Gastrocnemius medialis (tissue), 4 donors: ENCODE data around the gene RTN3.

Experiments
- CTCF ChIP-seq, 5 experiments: fragments of 450-650 bp in 3 of 5; fragments of 200-600 bp in 2 of 5; sonication (generic) in 2 of 5; IDR thresholded peaks in 4 of 5; conservative IDR thresholded peaks in 1 of 5; 1 replicate in 4 of 5; 2 replicates in 1 of 5; pipeline ENCODE4 v1.5.1; 2016 to 2019; ENCODE audit warnings: antibody characterized with exemption in 5 of 5, mild to moderate bottlenecking in 3 of 5, moderate library complexity in 3 of 5
- POLR2A ChIP-seq, 2 donors: fragments of 450-650 bp; IDR thresholded peaks; one replicate each; pipeline ENCODE4 v1.6.1; 2017; ENCODE audit warnings: antibody characterized with exemption in 2 of 2, mild to moderate bottlenecking in 2 of 2, moderate library complexity in 2 of 2

DNA sequence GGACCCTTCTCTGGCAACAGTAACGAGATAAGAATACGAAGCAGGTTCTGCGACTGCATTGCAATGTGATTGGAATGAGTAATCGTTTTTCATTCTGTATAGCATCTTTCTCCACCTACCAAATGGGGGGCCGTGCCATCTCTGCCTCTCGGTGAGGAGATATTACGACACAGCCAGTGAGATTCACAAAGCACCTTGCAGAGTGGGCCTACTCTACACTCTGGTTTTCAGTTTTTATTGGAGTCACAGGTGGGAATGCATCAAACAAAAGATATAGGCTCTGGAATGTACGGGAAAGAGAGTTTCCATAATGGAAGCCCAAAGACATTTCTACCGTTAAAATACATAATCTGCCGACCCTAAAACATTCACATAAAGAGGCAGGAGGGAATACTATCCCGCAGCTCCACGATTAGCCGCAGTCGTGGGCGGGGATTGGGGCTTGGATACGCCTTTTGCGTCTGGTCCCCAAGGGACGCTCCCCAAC lies 423 bp upstream of the RTN3 start:
- TF ChIP-seq POLR2A (IDR thresholded peaks at IDR 0.05) (no peak), CTCF (IDR thresholded peaks at IDR 0.05 in 4 of 5, conservative IDR thresholded peaks at IDR 0.05 in 1 of 5) (no peak)
